ENCODE measurements around the gene B3GNT3.
A peak's percentile ranks its signal among the peaks of the same experiment; 100 is the strongest.

Gene B3GNT3

GRCh38 chr19:17843908-17844490 lies 49.1 kb downstream of the B3GNT3 start:
- Histone ChIP-seq H3K79me2 (ENCODE audit: low read length) (peaks cover 37% of the 10 kb centered on the region), H3K27me3 (ENCODE audit: low read depth, low read length) (no peaks in the 10 kb centered on the region), H3K4me2 (ENCODE audit: low read length) (no peak overlapping the region), H3K9me3 (ENCODE audit: insufficient read depth, low read length) (no peaks in the 10 kb centered on the region), H3K9ac (ENCODE audit: low read length) (no peak overlapping the region), H2AFZ (ENCODE audit: low read depth, low read length) (no peak overlapping the region), H3K4me3 (ENCODE audit: low read length) (no peak overlapping the region), H3K36me3 (replicated peaks; ENCODE audit: low read depth, low read length) (peaks cover 50% of the 10 kb centered on the region), H3K27ac (ENCODE audit: low read length) (no peak overlapping the region), H3K4me1 (ENCODE audit: low read length) (peaks cover 14% of the 10 kb centered on the region), H4K20me1 (ENCODE audit: insufficient read depth, low read length) (peaks cover 7% of the 10 kb centered on the region; the same call in 1 of the 2 replicates)
- TF ChIP-seq, protein P1, sequence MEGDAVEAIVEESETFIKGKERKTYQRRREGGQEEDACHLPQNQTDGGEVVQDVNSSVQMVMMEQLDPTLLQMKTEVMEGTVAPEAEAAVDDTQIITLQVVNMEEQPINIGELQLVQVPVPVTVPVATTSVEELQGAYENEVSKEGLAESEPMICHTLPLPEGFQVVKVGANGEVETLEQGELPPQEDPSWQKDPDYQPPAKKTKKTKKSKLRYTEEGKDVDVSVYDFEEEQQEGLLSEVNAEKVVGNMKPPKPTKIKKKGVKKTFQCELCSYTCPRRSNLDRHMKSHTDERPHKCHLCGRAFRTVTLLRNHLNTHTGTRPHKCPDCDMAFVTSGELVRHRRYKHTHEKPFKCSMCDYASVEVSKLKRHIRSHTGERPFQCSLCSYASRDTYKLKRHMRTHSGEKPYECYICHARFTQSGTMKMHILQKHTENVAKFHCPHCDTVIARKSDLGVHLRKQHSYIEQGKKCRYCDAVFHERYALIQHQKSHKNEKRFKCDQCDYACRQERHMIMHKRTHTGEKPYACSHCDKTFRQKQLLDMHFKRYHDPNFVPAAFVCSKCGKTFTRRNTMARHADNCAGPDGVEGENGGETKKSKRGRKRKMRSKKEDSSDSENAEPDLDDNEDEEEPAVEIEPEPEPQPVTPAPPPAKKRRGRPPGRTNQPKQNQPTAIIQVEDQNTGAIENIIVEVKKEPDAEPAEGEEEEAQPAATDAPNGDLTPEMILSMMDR (IDR thresholded peaks at IDR 0.05; ENCODE audit: low read depth, low read length), result no peak
- no peak for TF ChIP-seq EZH2phosphoT487 (IDR thresholded peaks at IDR 0.05; ENCODE audit: low read depth)

GRCh38 chr19:17846146-17846545 lies 51.2 kb downstream of the B3GNT3 start:
- H2AFZ ChIP-seq (ENCODE audit: low read depth, low read length), result no peak overlapping the region
- H3K4me1 ChIP-seq (ENCODE audit: low read length), result peaks cover 31% of the 10 kb centered on the region
- no peak overlapping the region for H3K27ac ChIP-seq (ENCODE audit: low read length)
- H3K4me3 ChIP-seq (ENCODE audit: low read length), result no peak overlapping the region
- TF ChIP-seq, protein P1 (IDR thresholded peaks at IDR 0.05; ENCODE audit: low read depth, low read length), result no peak
- no peak for TF ChIP-seq EZH2phosphoT487 (IDR thresholded peaks at IDR 0.05; ENCODE audit: low read depth)
- H3K36me3 ChIP-seq (replicated peaks; ENCODE audit: low read depth, low read length), result peaks cover 35% of the 10 kb centered on the region
- peaks cover 7% of the 10 kb centered on the region; the same call in 1 of the 2 replicates for H4K20me1 ChIP-seq (ENCODE audit: insufficient read depth, low read length)
- H3K27me3 ChIP-seq (ENCODE audit: low read depth, low read length), result no peaks in the 10 kb centered on the region
- no peak overlapping the region for H3K9ac ChIP-seq (ENCODE audit: low read length)
- H3K79me2 ChIP-seq (ENCODE audit: low read length), result peaks cover 37% of the 10 kb centered on the region
- H3K4me2 ChIP-seq (ENCODE audit: low read length), result no peak overlapping the region
- no peaks in the 10 kb centered on the region for H3K9me3 ChIP-seq (ENCODE audit: insufficient read depth, low read length)

- peaks cover 7% of the 10 kb centered on the region; the same call in 1 of the 2 replicates for H4K20me1 ChIP-seq (ENCODE audit: insufficient read depth, low read length)
- H3K79me2 ChIP-seq (ENCODE audit: low read length), result peaks cover 37% of the 10 kb centered on the region
- no peak for TF ChIP-seq EZH2phosphoT487 (IDR thresholded peaks at IDR 0.05; ENCODE audit: low read depth)
- TF ChIP-seq, protein P1 (IDR thresholded peaks at IDR 0.05; ENCODE audit: low read depth, low read length), result no peak
- peak within 1 kb of the TSS; percentile 32; the same call in 1 of the 2 replicates for H2AFZ ChIP-seq (ENCODE audit: low read depth, low read length)
- H3K27me3 ChIP-seq (ENCODE audit: low read depth, low read length), result no peaks in the 10 kb centered on the region
- H3K9ac ChIP-seq (ENCODE audit: low read length), result peak within 1 kb of the TSS; percentile 91
- peaks cover 21% of the 10 kb centered on the region for H3K36me3 ChIP-seq (replicated peaks; ENCODE audit: low read depth, low read length)
- peaks cover 37% of the 10 kb centered on the region for H3K4me1 ChIP-seq (ENCODE audit: low read length)
- H3K4me2 ChIP-seq (ENCODE audit: low read length), result peak within 1 kb of the TSS; percentile 97
- H3K4me3 ChIP-seq (ENCODE audit: low read length), result peak within 1 kb of the TSS; percentile 80
- no peaks in the 10 kb centered on the region for H3K9me3 ChIP-seq (ENCODE audit: insufficient read depth, low read length)
- peak within 1 kb of the TSS; percentile 85 for H3K27ac ChIP-seq (ENCODE audit: low read length)
Observed at GRCh38 chr19:17847538-17848366, 52.8 kb downstream of the B3GNT3 start, which contains the start of gene JAK3. JAK3 (minus strand) TSS chr19:17847982; CDS start chr19:17844417, 3,565 bp downstream.

Data from OCI-LY3 (cell line).